GM12878 (cell line): Measurements from ENCODE around the gene SLC7A1. TPM values are rescaled to one million over a fixed set of nuclear protein-coding genes. Genes with fewer than 3 reads are reported as not detected.

ENCODE experiments used
- ATAC-seq: fragments of 200-7000 bp; cut with Tn5 transposase; 3 replicates; pipeline ENCODE4 v1.9.1; 2020; ENCODE audit warnings: mild to moderate bottlenecking, moderate library complexity
- BruUV-seq: library from RNA; stranded (reverse); fragments of 400-500 nt; replicated peaks from 2 replicates; lab custom pipeline; 2021; lab: Mats Ljungman, UMichigan
- CTCF ChIA-PET: fragments of 300-600 bp; sonication (Branson Sonifier 250); formaldehyde crosslinking; extraction: SDS; loops from one replicate; lab custom pipeline; 2021; ENCODE audit warnings: inconsistent platforms; lab: Yijun Ruan, JAX
- POLR2A ChIA-PET: fragments of 350-600 bp; formaldehyde crosslinking; extraction: SDS; loops from one replicate; lab custom pipeline; 2021; ENCODE audit warnings: inconsistent platforms; lab: Charles Lee
- RAD21 ChIA-PET: fragments of 300-600 bp; sonication (Branson Sonifier 250); formaldehyde crosslinking; loops from one replicate; lab custom pipeline; 2023; ENCODE audit warnings: antibody characterized with exemption; ENCODE audit not compliant: unreplicated experiment; lab: Charles Lee
- SMC1A ChIA-PET: fragments of 300-600 bp; sonication (Branson Sonifier 250); formaldehyde crosslinking; loops from one replicate; lab custom pipeline; 2023; ENCODE audit not compliant: unreplicated experiment, uncharacterized antibody; lab: Charles Lee
- DNase-seq: peaks from one replicate; pipeline ENCODE4 v3.0.0-alpha.2; 2011; ENCODE audit warnings: low read depth, low spot score
- FAIRE-seq: peaks from 3 replicates; lab custom pipeline; 2011; peaks lifted over from hg19 to GRCh38; lab: Jason Lieb, UNC
- H2AFZ ChIP-seq: 2 replicates; pipeline ENCODE4 v1.6.0; 2011; ENCODE audit warnings: low read depth, low read length, control low read depth; ENCODE audit not compliant: control insufficient read depth
- H3K27ac ChIP-seq: 2 replicates; pipeline ENCODE4 v1.5.1; 2011; ENCODE audit warnings: control low read depth; ENCODE audit not compliant: control insufficient read depth, insufficient read depth
- H3K27me3 ChIP-seq, 2 experiments: replicated peaks in 1 of 2; 2 replicates each; pipeline versions ENCODE4 v1.6.0 to v1.6.1; 2011; ENCODE audit warnings: low read length in 1 of 2; ENCODE audit not compliant: control insufficient read depth in 2 of 2, insufficient read depth in 2 of 2
- H3K36me3 ChIP-seq, 2 experiments: 2 replicates each; pipeline ENCODE4 v1.5.1; 2011; ENCODE audit warnings: low read length in 1 of 2; ENCODE audit not compliant: control insufficient read depth in 2 of 2, insufficient read depth in 2 of 2
- H3K4me1 ChIP-seq: 2 replicates; pipeline ENCODE4 v1.6.1; 2011; ENCODE audit warnings: mild to moderate bottlenecking, low read length, moderate library complexity, mixed read lengths; ENCODE audit not compliant: control insufficient read depth, insufficient read depth
- H3K4me2 ChIP-seq: 2 replicates; pipeline ENCODE4 v1.6.0; 2011; ENCODE audit warnings: control low read depth; ENCODE audit not compliant: control insufficient read depth, insufficient read depth
- H3K4me3 ChIP-seq: fragments of 200-600 bp; sonication (generic); 2 replicates; pipeline ENCODE4 v1.5.1; 2016
- H3K79me2 ChIP-seq: 2 replicates; pipeline ENCODE4 v1.6.0; 2011; ENCODE audit warnings: low read length; ENCODE audit not compliant: control insufficient read depth, insufficient read depth
- H3K9ac ChIP-seq: 2 replicates; pipeline ENCODE4 v1.8.0; 2011; ENCODE audit warnings: low read length, control low read depth, mixed read lengths; ENCODE audit not compliant: control insufficient read depth, insufficient read depth
- H3K9me3 ChIP-seq: replicated peaks from 3 replicates; pipeline ENCODE4 v1.5.1; 2011; ENCODE audit warnings: mild to moderate bottlenecking, low read length; ENCODE audit not compliant: control insufficient read depth, insufficient read depth
- H4K20me1 ChIP-seq: 2 replicates; pipeline ENCODE4 v1.6.0; 2011; ENCODE audit not compliant: control insufficient read depth, insufficient read depth
- CEBPB ChIP-seq, 2 experiments: fragments of 150-350 bp in 1 of 2; IDR thresholded peaks; 2 replicates each; pipeline ENCODE4 v1.6.1; 2012 to 2014; ENCODE audit warnings: low read depth in 2 of 2, low read length in 2 of 2, borderline replicate concordance in 1 of 2, inconsistent platforms in 1 of 2
- CHD4 ChIP-seq: fragments of 200-600 bp; sonication (generic); IDR thresholded peaks from 2 replicates; pipeline ENCODE4 v1.6.1; 2016; ENCODE audit warnings: mild to moderate bottlenecking
- EP300 ChIP-seq, 2 experiments: fragments of 150-350 bp in 1 of 2; IDR thresholded peaks; 2 replicates each; pipeline ENCODE4 v1.6.1; 2011 to 2012; ENCODE audit warnings: low read depth in 2 of 2, low read length in 2 of 2, borderline replicate concordance in 1 of 2, improper control_type of control experiment in 1 of 2, inconsistent platforms in 1 of 2; ENCODE audit not compliant: control insufficient read depth in 1 of 2
- ESRRA ChIP-seq: IDR thresholded peaks from 2 replicates; pipeline ENCODE4 v1.6.1; 2012; ENCODE audit warnings: mild to moderate bottlenecking, low read length, improper control_type of control experiment
- HDAC2 ChIP-seq: fragments of 200-600 bp; sonication (generic); IDR thresholded peaks from 2 replicates; pipeline ENCODE4 v1.6.1; 2017
- HDAC6 ChIP-seq: fragments of 200-600 bp; sonication (generic); IDR thresholded peaks from one replicate; pipeline ENCODE4 v1.8.0; 2017; ENCODE audit warnings: antibody characterized with exemption; ENCODE audit not compliant: unreplicated experiment
- KDM1A ChIP-seq: fragments of 200-600 bp; sonication (generic); IDR thresholded peaks from 2 replicates; pipeline ENCODE4 v1.6.1; 2016; ENCODE audit warnings: borderline replicate concordance
- LARP7 ChIP-seq: fragments of 450-650 bp; IDR thresholded peaks from 2 replicates; pipeline ENCODE4 v1.6.1; 2017; ENCODE audit warnings: mild to moderate bottlenecking
- NR2C2 ChIP-seq: IDR thresholded peaks from 2 replicates; pipeline ENCODE4 v1.6.1; 2011; ENCODE audit warnings: borderline replicate concordance, low read depth; ENCODE audit not compliant: control insufficient read depth, insufficient read length
- PKNOX1 ChIP-seq: fragments of 450-650 bp; IDR thresholded peaks from 2 replicates; pipeline ENCODE4 v1.6.1; 2016; ENCODE audit warnings: mild to moderate bottlenecking
- RB1 ChIP-seq: fragments of 450-650 bp; formaldehyde crosslinking; IDR thresholded peaks from 2 replicates; pipeline ENCODE4 v1.6.1; 2017; ENCODE audit warnings: mild to moderate bottlenecking, borderline replicate concordance
- SMC3 ChIP-seq: IDR thresholded peaks from 2 replicates; pipeline ENCODE4 v1.6.1; 2011; ENCODE audit warnings: low read length, improper control_type of control experiment, borderline replicate concordance
- SREBF2 ChIP-seq: IDR thresholded peaks from 2 replicates; pipeline ENCODE4 v1.6.1; 2012; ENCODE audit warnings: mild to moderate bottlenecking, low read length
- STAT1 ChIP-seq: fragments of 450-650 bp; conservative IDR thresholded peaks from 2 replicates; pipeline ENCODE4 v1.6.1; 2014; ENCODE audit warnings: antibody characterized with exemption, mild to moderate bottlenecking
- SUPT20H ChIP-seq: IDR thresholded peaks from 2 replicates; pipeline ENCODE4 v1.6.1; 2011; ENCODE audit warnings: low read depth, mild to moderate bottlenecking, low read length, moderate library complexity, borderline replicate concordance; ENCODE audit not compliant: control insufficient read depth
- ZNF384 ChIP-seq: IDR thresholded peaks from 2 replicates; pipeline ENCODE4 v1.6.1; 2012; ENCODE audit warnings: low read depth, mild to moderate bottlenecking, low read length, improper control_type of control experiment, borderline replicate concordance
- WGBS: methylation state at CpG from one replicate; pipeline ENCODE4 v1.1.6; 2016; ENCODE audit warnings: low lambda C conversion rate; ENCODE audit not compliant: insufficient replicate concordance, insufficient coverage; ENCODE audit errors: missing lambda C conversion rate; 5-methylcytosine and 5-hydroxymethylcytosine counted together
- in situ Hi-C: fragments of 300-500 bp; cut with MboI; formaldehyde crosslinking; loops from 9 replicates; pipeline ENCODE4 v1.14.3; 2018; ENCODE audit warnings: mixed read lengths
- intact Hi-C: fragments of 100-400 bp; cut with micrococcal nuclease; formaldehyde crosslinking; loops from one replicate; pipeline ENCODE4 v1.14.2; 2022; ENCODE audit not compliant: unreplicated experiment
- polyA plus RNA-seq, 11 experiments: library from polyadenylated mRNA; depleted of rRNA in 4 of 11; unstranded in 6 of 11; stranded (reverse) in 5 of 11; fragments of >200 nt; fragmentation: Nextera tagmentation in 4 of 11; fragmentation: Illumina TruSeq in 1 of 11; extraction: Ambion mirVana in 4 of 11; extraction: Trizol in 1 of 11; gene quantifications; 1 replicate in 1 of 11; 2 replicates in 10 of 11; pipeline versions ENCODE4 v1.2.1 to v1.2.3, GENCODE V29; 2011 to 2016; ENCODE audit warnings: inconsistent platforms in 2 of 11, missing spikeins in 2 of 11, low read depth in 1 of 11
- total RNA-seq, 4 experiments: library from RNA; depleted of rRNA in 3 of 4; stranded (reverse); fragments of >200 nt in 3 of 4; fragmentation: Illumina TruSeq in 1 of 4; extraction: Trizol in 1 of 4; gene quantifications; 2 replicates each; pipeline versions ENCODE4 v1.2.1 to v1.2.3, GENCODE V29; 2013 to 2021
- TF ChIP-seq, protein P1 (sequence below): fragments of 450-650 bp; IDR thresholded peaks from 2 replicates; pipeline ENCODE4 v1.6.1; 2016; ENCODE audit warnings: mild to moderate bottlenecking

The SLC7A1 gene
- total and polyA plus RNA-seq, 10 of the 15 experiments (the other 5 are each of a cell fraction or from before 2014, with no cell fraction given), result 6.4 to 91.7 (median 23.4) TPM

DNA sequence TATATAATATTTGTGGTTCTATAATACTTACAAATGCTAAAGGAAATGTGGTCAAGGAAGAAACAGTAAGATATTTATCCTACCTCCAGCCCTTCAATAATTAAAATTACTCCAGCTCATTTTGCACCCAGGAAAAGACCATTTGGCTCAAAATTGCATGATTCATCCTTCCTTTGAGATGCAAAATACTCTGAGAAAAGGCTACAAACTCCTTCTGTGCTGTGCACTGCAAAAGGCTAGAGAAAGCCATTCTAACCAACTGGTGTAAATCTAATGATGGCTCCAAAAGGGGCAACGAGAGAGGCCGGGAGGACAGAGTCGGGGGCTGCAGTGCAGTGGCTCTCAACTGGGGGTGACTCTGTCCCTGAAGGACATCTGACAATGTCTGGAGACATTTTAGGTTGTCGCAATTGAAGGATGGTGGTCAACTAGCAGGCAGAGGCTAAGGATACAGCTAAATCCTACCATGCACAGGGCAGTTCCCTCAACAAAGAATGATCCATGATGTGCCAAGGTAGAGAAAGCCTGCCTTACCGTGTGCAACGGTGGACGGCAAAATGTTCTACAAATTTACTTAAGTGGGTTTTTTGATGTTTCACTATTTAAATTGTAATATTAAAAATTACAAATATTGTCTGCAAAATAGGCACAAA is 32.6 kb downstream of the SLC7A1 start:
- POLR2A ChIA-PET, result no interaction called here

DNA sequence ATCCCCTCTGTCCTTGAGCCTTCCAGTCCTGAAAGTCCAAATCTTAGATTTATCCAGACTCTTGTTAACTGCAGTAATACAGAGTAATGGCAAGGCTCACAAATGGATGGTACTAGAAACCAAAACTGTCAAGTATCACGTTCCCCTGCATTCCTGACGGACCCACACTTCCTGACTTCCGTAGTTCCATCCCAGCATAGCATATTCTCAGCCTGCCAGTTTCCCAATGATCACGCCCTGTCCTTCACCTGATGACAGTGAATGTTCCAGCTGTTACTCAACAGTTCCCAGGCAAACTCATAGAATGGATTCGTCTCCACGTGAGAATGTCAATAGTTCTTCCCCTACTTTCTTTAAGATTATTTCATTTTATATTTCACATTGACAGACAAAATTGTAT is 33.6 kb downstream of the SLC7A1 start:
- ChIA-PET POLR2A (no interaction called here), SMC1A (no interaction called here), RAD21 (no interaction called here), CTCF (no interaction called here)
- H3K4me3 ChIP-seq, result no peak overlapping the region
- H4K20me1 ChIP-seq, result no peaks in the 10 kb centered on the region
- H3K9ac ChIP-seq, result no peak overlapping the region
- H3K79me2 ChIP-seq, result peaks cover 36% of the 10 kb centered on the region
- no peak overlapping the region for H3K27ac ChIP-seq
- peaks cover 0 to 3% of the 10 kb centered on the region in 2 experiments; a peak in 2 of 4 replicates for H3K36me3 ChIP-seq
- DNase-seq, result no peak
- BruUV-seq, result no TSS peak
- no peaks in the 10 kb centered on the region for H3K27me3 ChIP-seq
- no peak for FAIRE-seq
- no peak overlapping the region for H3K4me2 ChIP-seq
- 70% methylated on average over 6 of the region's 6 CpGs for WGBS
- in situ Hi-C loops (no loop called here), intact Hi-C loops (no loop called here)
- H2AFZ ChIP-seq, result no peak overlapping the region
- ATAC-seq, result no peak
- H3K4me1 ChIP-seq, result no peaks in the 10 kb centered on the region
- H3K9me3 ChIP-seq, result no peaks in the 10 kb centered on the region
- TF ChIP-seq, protein P1, sequence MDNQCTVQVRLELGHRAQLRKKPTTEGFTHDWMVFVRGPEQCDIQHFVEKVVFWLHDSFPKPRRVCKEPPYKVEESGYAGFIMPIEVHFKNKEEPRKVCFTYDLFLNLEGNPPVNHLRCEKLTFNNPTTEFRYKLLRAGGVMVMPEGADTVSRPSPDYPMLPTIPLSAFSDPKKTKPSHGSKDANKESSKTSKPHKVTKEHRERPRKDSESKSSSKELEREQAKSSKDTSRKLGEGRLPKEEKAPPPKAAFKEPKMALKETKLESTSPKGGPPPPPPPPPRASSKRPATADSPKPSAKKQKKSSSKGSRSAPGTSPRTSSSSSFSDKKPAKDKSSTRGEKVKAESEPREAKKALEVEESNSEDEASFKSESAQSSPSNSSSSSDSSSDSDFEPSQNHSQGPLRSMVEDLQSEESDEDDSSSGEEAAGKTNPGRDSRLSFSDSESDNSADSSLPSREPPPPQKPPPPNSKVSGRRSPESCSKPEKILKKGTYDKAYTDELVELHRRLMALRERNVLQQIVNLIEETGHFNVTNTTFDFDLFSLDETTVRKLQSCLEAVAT, result no peak
- no peak for TF ChIP-seq STAT1
- TF ChIP-seq EP300 (IDR thresholded peaks at IDR 0.05; ENCODE audit: borderline replicate concordance in 1 of 2, control insufficient read depth in 1 of 2, low read depth in 2 of 2, low read length in 2 of 2), result no peak
- no peak for TF ChIP-seq SUPT20H
- no peak for TF ChIP-seq CEBPB (IDR thresholded peaks at IDR 0.05; ENCODE audit: borderline replicate concordance in 1 of 2, low read depth in 2 of 2, low read length in 2 of 2)
- no peak for TF ChIP-seq RB1
- TF ChIP-seq SREBF2, result no peak
- no peak for TF ChIP-seq ESRRA
- no peak for TF ChIP-seq ZNF384
- no peak for TF ChIP-seq HDAC2

More for the DNA sequence above, 32.6 kb downstream of the SLC7A1 start:
- SMC1A ChIA-PET, result interaction anchor here (2.3 kb wide), 1 partner anchor 12 kb away, joined by 15 read pairs; no protein-coding TSS in a partner anchor
- DNase-seq (no peak), ATAC-seq (no peak), FAIRE-seq (no peak)
- H2AFZ ChIP-seq, result no peak overlapping the region
- intact Hi-C loops, result no loop called here
- no peak overlapping the region for H3K27ac ChIP-seq
- in situ Hi-C loops, result no loop called here
- CTCF ChIA-PET, result interaction anchor here (0.7 to 1.1 kb wide), 2 partner anchors 11 to 55 kb away, joined by 3 read pairs; no protein-coding TSS in a partner anchor
- peaks cover 41% of the 10 kb centered on the region for H3K79me2 ChIP-seq
- peaks cover 0 to 3% of the 10 kb centered on the region in 2 experiments; a peak in 2 of 4 replicates for H3K36me3 ChIP-seq
- no peaks in the 10 kb centered on the region for H3K4me1 ChIP-seq
- RAD21 ChIA-PET, result no interaction called here
- TF ChIP-seq LARP7 (no peak), HDAC6 (no peak), CHD4 (no peak), PKNOX1 (no peak), SMC3 (no peak), NR2C2 (no peak), KDM1A (no peak)
- H3K4me3 ChIP-seq, result no peak overlapping the region
- H4K20me1 ChIP-seq, result no peaks in the 10 kb centered on the region
- 96% methylated on average over 7 of the region's 7 CpGs for WGBS
- H3K27me3 ChIP-seq, result no peaks in the 10 kb centered on the region
- no peaks in the 10 kb centered on the region for H3K9me3 ChIP-seq
- BruUV-seq, result no TSS peak
- H3K9ac ChIP-seq, result no peak overlapping the region
- H3K4me2 ChIP-seq, result no peak overlapping the region
